Measurements from ENCODE around the gene RHPN2.

DNA sequence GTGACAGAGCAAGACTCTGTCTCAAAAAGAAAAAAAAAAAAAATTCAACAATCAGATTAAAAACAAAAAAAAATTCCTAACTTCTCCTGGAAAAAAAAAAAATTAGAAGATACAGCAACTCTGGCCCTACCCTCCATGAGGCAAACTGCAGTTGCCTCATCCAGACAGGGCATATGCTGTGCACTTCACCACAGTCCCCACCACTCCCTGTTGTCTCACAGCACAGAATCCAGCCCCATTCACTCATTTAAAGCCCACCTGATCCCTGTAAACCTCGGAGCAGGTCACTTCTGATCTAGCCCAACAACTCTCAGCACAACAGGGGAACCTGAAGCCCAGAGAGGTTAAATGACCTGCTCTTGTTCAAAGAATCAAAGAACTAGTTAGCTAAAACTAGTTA is 24.9 kb downstream of the RHPN2 start:
- TF ChIP-seq, protein P1, sequence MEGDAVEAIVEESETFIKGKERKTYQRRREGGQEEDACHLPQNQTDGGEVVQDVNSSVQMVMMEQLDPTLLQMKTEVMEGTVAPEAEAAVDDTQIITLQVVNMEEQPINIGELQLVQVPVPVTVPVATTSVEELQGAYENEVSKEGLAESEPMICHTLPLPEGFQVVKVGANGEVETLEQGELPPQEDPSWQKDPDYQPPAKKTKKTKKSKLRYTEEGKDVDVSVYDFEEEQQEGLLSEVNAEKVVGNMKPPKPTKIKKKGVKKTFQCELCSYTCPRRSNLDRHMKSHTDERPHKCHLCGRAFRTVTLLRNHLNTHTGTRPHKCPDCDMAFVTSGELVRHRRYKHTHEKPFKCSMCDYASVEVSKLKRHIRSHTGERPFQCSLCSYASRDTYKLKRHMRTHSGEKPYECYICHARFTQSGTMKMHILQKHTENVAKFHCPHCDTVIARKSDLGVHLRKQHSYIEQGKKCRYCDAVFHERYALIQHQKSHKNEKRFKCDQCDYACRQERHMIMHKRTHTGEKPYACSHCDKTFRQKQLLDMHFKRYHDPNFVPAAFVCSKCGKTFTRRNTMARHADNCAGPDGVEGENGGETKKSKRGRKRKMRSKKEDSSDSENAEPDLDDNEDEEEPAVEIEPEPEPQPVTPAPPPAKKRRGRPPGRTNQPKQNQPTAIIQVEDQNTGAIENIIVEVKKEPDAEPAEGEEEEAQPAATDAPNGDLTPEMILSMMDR (IDR thresholded peaks at IDR 0.05), result no peak
- no peak for TF ChIP-seq POLR2AphosphoS5 (IDR thresholded peaks at IDR 0.05)
- TF ChIP-seq POLR2A (IDR thresholded peaks at IDR 0.05), result no peak
